Activated CD8-positive, alpha-beta T cell treated with anti-CD3 and anti-CD28 coated beads for 36 hours (primary cell): ENCODE measurements around the gene ATP2B2. TPM values are rescaled to one million over a fixed set of nuclear protein-coding genes. Genes with fewer than 3 reads are reported as not detected.

ENCODE experiments used
- ATAC-seq: fragments of 200-7000 bp; cut with Tn5 transposase; one replicate; pipeline ENCODE4 v1.10.0; 2021; ENCODE audit warnings: mild to moderate bottlenecking, moderate library complexity
- CTCF ChIA-PET: fragments of 350-600 bp; sonication (Branson Sonifier 250); formaldehyde crosslinking; loops from one replicate; lab custom pipeline; 2021; ENCODE audit warnings: antibody characterized with exemption; lab: Charles Lee
- POLR2A ChIA-PET: fragments of 350-600 bp; sonication (Branson Sonifier 250); formaldehyde crosslinking; loops from one replicate; lab custom pipeline; 2021; ENCODE audit warnings: antibody characterized with exemption; lab: Charles Lee
- DNase-seq: peaks from one replicate; pipeline ENCODE4 v3.0.0-alpha.2; 2020
- H3K27ac Mint-ChIP-seq: one replicate; pipeline ENCODE4 v1.8.0; 2021; ENCODE audit warnings: mild to moderate bottlenecking, mixed read lengths
- H3K27me3 Mint-ChIP-seq: one replicate; pipeline ENCODE4 v1.8.0; 2021; ENCODE audit warnings: mixed read lengths
- H3K36me3 Mint-ChIP-seq: one replicate; pipeline ENCODE4 v1.8.0; 2021; ENCODE audit warnings: low read depth, mixed read lengths
- H3K4me1 Mint-ChIP-seq: one replicate; pipeline ENCODE4 v1.8.0; 2021; ENCODE audit warnings: low read depth, mixed read lengths
- H3K4me3 Mint-ChIP-seq: one replicate; pipeline ENCODE4 v1.8.0; 2021; ENCODE audit warnings: mild to moderate bottlenecking, moderate library complexity, mixed read lengths
- H3K9me3 Mint-ChIP-seq: one replicate; pipeline ENCODE4 v1.8.0; 2021; ENCODE audit warnings: mixed read lengths
- intact Hi-C: fragments of 100-400 bp; cut with micrococcal nuclease; formaldehyde crosslinking; loops from one replicate; pipeline ENCODE4 v1.10.0; 2022
- total RNA-seq, 2 experiments: library from RNA; stranded (reverse); gene quantifications; one replicate each; pipeline ENCODE4 v1.2.3, GENCODE V29; 2021
- TF ChIP-seq, protein P1 (sequence below): fragments of 200-600 bp; IDR thresholded peaks from one replicate; pipeline ENCODE4 v1.8.0; 2022; ENCODE audit warnings: antibody characterized with exemption, mild to moderate bottlenecking

ATP2B2 gene
- not detected for total RNA-seq

DNA sequence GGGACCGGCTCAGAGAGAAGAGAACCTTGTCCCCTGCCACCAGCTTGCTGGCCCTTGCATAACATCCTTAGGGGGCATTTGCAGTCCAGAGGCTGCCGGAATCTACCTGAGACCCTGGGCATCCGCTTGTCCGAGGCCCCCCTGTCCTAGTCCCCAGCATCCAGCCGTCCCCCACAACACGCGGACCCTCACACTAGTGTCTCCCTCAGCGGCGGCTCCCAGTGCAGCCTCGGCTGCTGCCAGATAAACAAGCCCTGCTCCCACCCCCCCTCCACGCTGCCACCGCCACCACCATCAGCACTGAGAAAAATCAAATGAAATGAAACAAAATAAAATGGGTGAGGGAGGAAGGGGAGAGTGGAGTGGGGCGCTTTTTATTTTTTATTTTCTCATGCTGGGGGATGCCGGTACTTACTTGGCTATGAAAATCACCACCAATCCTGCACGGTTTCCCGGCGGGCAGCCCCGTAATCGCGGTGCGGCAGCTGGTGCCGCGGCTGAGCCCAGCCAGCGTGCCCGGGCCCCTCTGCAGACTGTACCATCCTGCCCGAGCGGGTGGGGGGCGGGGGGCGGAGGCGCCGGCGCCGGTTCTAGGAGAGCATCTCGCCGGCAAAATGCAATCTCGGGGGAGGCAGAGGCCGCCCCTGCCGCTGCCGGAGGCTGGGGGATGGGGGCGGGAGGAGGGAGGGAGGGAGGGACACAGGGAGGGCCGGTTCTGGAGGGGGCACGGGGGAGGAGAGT is at the start of gene ATP2B2:
ATP2B2 (minus strand) TSS at position 537 of the 741 bp plus-strand sequence. CDS start 56,043 bp downstream, outside the sequence.
- TF ChIP-seq, protein P1, sequence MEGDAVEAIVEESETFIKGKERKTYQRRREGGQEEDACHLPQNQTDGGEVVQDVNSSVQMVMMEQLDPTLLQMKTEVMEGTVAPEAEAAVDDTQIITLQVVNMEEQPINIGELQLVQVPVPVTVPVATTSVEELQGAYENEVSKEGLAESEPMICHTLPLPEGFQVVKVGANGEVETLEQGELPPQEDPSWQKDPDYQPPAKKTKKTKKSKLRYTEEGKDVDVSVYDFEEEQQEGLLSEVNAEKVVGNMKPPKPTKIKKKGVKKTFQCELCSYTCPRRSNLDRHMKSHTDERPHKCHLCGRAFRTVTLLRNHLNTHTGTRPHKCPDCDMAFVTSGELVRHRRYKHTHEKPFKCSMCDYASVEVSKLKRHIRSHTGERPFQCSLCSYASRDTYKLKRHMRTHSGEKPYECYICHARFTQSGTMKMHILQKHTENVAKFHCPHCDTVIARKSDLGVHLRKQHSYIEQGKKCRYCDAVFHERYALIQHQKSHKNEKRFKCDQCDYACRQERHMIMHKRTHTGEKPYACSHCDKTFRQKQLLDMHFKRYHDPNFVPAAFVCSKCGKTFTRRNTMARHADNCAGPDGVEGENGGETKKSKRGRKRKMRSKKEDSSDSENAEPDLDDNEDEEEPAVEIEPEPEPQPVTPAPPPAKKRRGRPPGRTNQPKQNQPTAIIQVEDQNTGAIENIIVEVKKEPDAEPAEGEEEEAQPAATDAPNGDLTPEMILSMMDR: no peak
- H3K27me3 Mint-ChIP-seq: peaks cover 13% of the 10 kb centered on the region

DNA sequence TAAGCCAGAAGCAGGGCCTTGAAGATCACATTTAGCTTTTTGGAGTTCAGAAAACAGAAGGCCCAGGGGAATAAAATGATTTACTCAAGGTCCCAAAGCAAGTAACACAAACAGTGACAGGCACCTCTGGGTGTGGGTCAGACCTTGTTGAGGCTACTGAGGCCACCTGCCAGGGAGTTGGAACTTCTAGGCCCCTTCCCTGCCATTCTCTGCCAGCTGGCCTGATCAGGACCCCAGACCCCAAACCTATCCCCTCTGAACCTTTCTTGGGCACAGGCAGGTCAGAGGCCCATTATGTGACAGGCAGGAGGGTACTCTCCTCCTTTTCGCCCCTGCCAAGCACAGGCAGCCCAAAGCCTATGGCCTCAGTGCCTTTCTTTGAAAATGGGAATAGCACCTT is 49.4 kb upstream of the ATP2B2 start:
- no peak for DNase-seq
- H3K27me3 Mint-ChIP-seq: peaks cover 2% of the 10 kb centered on the region
- intact Hi-C loops: no loop called here
- no peaks in the 10 kb centered on the region for H3K36me3 Mint-ChIP-seq
- H3K4me1 Mint-ChIP-seq: peaks cover 27% of the 10 kb centered on the region
- ChIA-PET CTCF (no interaction called here), POLR2A (no interaction called here)
- no peak for ATAC-seq
- no peaks in the 10 kb centered on the region for H3K9me3 Mint-ChIP-seq
- H3K27ac Mint-ChIP-seq: no peak overlapping the region
- TF ChIP-seq, protein P1: no peak
- no peak overlapping the region for H3K4me3 Mint-ChIP-seq

More for the DNA sequence above, at the start of gene ATP2B2:
- ChIA-PET CTCF (interaction anchor here (0.9 kb wide), 1 partner anchor 13 kb away, joined by 4 read pairs; no protein-coding TSS in a partner anchor), POLR2A (interaction anchor here (0.9 kb wide), 1 partner anchor 10 kb away, joined by 3 read pairs; no protein-coding TSS in a partner anchor)
- no peak within 1 kb of the TSS for H3K27ac Mint-ChIP-seq
- intact Hi-C loops: no loop called here
- peaks cover 4% of the 10 kb centered on the region for H3K4me1 Mint-ChIP-seq
- ATAC-seq (peak; percentile 56), DNase-seq (peak; percentile 34)
- H3K9me3 Mint-ChIP-seq: no peaks in the 10 kb centered on the region
- no peaks in the 10 kb centered on the region for H3K36me3 Mint-ChIP-seq
- no peak within 1 kb of the TSS for H3K4me3 Mint-ChIP-seq

DNA sequence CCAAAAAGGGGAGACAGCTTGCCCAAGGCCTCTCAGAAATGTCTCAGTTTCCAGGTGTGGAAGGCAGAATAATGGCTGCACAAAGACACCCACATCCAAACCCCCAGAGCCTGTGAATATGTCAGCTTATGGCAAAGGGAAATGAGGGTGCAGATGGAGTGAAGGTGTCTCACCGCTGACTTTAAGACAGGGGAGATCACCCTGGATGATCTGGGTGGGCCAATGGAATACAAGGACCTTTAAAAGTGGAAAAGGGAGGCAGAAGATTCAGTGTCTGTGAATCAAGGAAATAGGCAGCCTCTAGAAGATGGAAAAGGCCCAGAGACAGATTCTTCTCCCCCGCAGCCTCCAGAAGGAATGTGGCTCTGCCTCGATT is 48.8 kb upstream of the ATP2B2 start:
- Mint-ChIP-seq H3K36me3 (no peaks in the 10 kb centered on the region), H3K4me3 (no peak overlapping the region), H3K27ac (no peak overlapping the region), H3K4me1 (peaks cover 28% of the 10 kb centered on the region), H3K27me3 (peaks cover 2% of the 10 kb centered on the region), H3K9me3 (no peaks in the 10 kb centered on the region)
- ChIA-PET CTCF (no interaction called here), POLR2A (no interaction called here)
- DNase-seq (no peak), ATAC-seq (no peak)
- TF ChIP-seq, protein P1: no peak
- intact Hi-C loops: no loop called here

DNA sequence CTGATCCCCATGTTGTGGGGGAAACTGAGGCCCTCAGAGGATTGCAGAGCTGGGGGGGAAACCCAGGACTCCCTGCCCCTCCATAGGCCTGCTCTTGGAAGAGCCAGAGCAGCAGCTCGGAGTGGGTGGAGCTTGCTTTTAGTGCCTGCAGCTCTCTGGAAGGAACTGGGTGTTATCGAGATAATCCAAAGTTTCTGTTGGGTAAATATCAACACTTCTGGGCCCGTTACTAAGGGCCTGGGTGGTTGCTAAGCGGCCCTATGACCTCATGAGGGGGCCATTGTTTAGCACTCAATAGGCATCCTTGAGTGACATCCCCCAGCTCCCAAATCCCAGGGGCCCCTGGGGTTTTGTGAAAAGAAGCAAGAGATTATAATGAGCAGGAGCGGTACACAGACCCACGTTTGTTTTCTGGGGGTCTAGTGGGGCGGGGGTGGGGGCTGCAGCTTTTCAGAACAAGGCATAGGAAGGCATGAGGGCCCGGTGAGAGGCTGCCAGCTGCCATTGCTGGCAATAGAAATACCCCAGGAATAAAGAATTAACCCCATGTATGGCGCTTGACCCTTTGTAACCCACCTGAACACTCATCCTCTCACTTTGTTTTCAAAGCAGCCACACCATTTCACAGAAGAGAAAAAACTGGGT is 48.3 kb upstream of the ATP2B2 start:
- no peaks in the 10 kb centered on the region for H3K27me3 Mint-ChIP-seq
- no peak overlapping the region for H3K4me3 Mint-ChIP-seq
- DNase-seq (no peak), ATAC-seq (no peak)
- H3K4me1 Mint-ChIP-seq: peaks cover 34% of the 10 kb centered on the region
- TF ChIP-seq, protein P1: no peak
- H3K27ac Mint-ChIP-seq: no peak overlapping the region
- no peaks in the 10 kb centered on the region for H3K36me3 Mint-ChIP-seq
- intact Hi-C loops: loop anchor here (2.0 kb wide), 1 partner anchor 49 kb away; no protein-coding TSS in a partner anchor
- H3K9me3 Mint-ChIP-seq: no peaks in the 10 kb centered on the region
- ChIA-PET CTCF (interaction anchor here (1.8 kb wide), 1 partner anchor 185 kb away, joined by 6 read pairs; no protein-coding TSS in a partner anchor), POLR2A (interaction anchor here (0.7 kb wide), 1 partner anchor 14 kb away, joined by 3 read pairs; no protein-coding TSS in a partner anchor)
